ENCODE results near the gene STMND1. TPM values are rescaled to one million over a fixed set of nuclear protein-coding genes. Genes with fewer than 3 reads are reported as not detected.

The STMND1 gene
- total RNA-seq, 2 donors from 2014 or later: 0.18 TPM; not detected in 1

DNA sequence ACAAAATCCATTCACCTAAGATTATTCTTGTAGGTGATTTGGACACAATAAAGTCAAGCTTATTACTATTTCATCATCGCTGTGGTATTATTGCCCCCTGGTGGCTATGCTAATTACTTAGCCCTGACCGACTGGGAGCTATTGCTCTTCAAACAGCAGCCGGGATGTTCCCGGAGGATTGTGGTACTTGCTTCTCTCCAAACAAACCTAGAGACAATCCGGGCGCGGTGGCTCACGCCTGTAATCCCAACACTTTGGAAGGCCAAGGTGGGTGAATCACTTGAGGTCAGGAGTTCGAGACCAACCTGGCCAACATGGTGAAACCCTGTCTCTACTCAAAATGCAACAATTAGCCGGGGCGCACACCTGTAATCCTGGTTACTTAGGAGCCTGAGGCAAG lies 15.4 kb upstream of the STMND1 start:
- TF ChIP-seq CTCF (conservative IDR thresholded peaks at IDR 0.05): peak; percentile 72
- peak; percentile 60 for DNase-seq
- Histone ChIP-seq H3K27ac (ENCODE audit: low read depth, low read length) (no peak overlapping the region), H3K36me3 (ENCODE audit: control insufficient read depth, insufficient read depth, low read length) (no peaks in the 10 kb centered on the region), H3K27me3 (ENCODE audit: control insufficient read depth, insufficient read depth, low read length, poor library complexity, severe bottlenecking) (no peaks in the 10 kb centered on the region), H3K4me1 (ENCODE audit: control insufficient read depth, insufficient read depth, low read length) (no peaks in the 10 kb centered on the region), H3K4me3 (ENCODE audit: low read length) (no peak overlapping the region), H3K9ac (ENCODE audit: extremely low read depth, low read length, poor library complexity, severe bottlenecking) (no peak overlapping the region), H3K9me3 (ENCODE audit: control insufficient read depth, low read length) (no peaks in the 10 kb centered on the region)
- no peaks in the 10 kb centered on the region for H3K27me3 Mint-ChIP-seq (ENCODE audit: insufficient read depth)
- 74 to 75% methylated on average over 10 to 11 of the region's 11 CpGs for WGBS, 2 experiments (ENCODE audit: insufficient coverage in 1 of 2, insufficient read length in 1 of 2)
- no peak overlapping the region for H3K27ac Mint-ChIP-seq
- H3K36me3 Mint-ChIP-seq (ENCODE audit: low read depth): no peaks in the 10 kb centered on the region
- H3K4me3 Mint-ChIP-seq: no peak overlapping the region
- no peaks in the 10 kb centered on the region for H3K9me3 Mint-ChIP-seq
- no peaks in the 10 kb centered on the region for H3K4me1 Mint-ChIP-seq

DNA sequence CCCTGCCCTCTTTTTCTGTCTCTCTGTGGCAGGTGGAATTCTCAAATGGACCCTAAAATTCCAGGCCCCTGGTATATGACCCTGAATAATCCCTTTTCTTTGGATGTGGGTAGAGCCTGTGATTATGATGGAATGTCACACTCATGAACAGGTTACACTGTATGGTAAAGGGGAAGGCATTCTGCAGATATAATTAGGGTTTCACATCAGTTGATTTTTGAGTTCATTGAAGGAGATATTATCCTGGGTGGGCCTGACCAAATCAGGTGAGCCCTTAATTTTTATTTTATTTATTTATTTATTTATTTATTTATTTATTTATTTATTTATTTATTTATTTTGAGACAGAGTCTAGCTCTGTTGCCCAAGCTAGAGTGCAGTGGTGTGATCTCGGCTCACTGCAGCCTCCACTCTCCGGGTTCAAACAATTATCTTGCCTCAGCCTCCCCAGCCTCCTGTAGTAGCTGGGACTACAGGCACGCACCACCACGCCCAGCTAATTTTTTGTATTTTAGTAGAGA lies 13.7 kb upstream of the STMND1 start:
- no peak for DNase-seq
- H3K36me3 ChIP-seq (ENCODE audit: control insufficient read depth, insufficient read depth, low read length): no peaks in the 10 kb centered on the region
- Mint-ChIP-seq H3K9me3 (no peaks in the 10 kb centered on the region), H3K27ac (no peak overlapping the region), H3K4me1 (no peaks in the 10 kb centered on the region), H3K36me3 (ENCODE audit: low read depth) (no peaks in the 10 kb centered on the region), H3K27me3 (ENCODE audit: insufficient read depth) (no peaks in the 10 kb centered on the region), H3K4me3 (no peak overlapping the region)
- H3K9me3 ChIP-seq (ENCODE audit: control insufficient read depth, low read length): no peaks in the 10 kb centered on the region
- H3K4me3 ChIP-seq (ENCODE audit: low read length): no peak overlapping the region
- H3K27me3 ChIP-seq (ENCODE audit: control insufficient read depth, insufficient read depth, low read length, poor library complexity, severe bottlenecking): no peaks in the 10 kb centered on the region
- 91 to 100% methylated on average over 3 to 4 of the region's 4 CpGs for WGBS, 2 experiments (ENCODE audit: insufficient coverage in 1 of 2, insufficient read length in 1 of 2)
- no peak for TF ChIP-seq CTCF (conservative IDR thresholded peaks at IDR 0.05)
- H3K27ac ChIP-seq (ENCODE audit: low read depth, low read length): no peak overlapping the region
- H3K9ac ChIP-seq (ENCODE audit: extremely low read depth, low read length, poor library complexity, severe bottlenecking): no peak overlapping the region
- H3K4me1 ChIP-seq (ENCODE audit: control insufficient read depth, insufficient read depth, low read length): no peaks in the 10 kb centered on the region

DNA sequence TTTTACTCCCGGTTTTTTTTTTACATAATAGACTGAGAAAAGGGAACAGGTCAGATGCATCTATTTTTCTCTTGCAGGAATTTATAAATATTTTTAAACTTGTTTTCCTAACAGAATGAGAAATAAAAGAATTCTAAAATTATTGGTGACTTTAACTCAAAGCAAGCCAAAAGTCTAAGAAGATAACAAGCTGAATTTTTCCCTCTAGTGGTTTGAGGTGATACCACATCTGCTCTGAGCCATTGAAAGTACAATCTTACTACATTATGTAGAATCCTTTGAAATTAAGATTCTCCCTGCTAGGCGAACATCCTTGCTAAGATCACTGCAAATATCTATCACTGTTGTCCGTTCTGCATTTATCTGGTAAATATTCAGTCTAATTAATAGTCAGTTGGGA lies 10.7 kb upstream of the STMND1 start:
- H3K27me3 ChIP-seq (ENCODE audit: control insufficient read depth, insufficient read depth, low read length, poor library complexity, severe bottlenecking): no peaks in the 10 kb centered on the region
- no peak overlapping the region for H3K27ac Mint-ChIP-seq
- no peaks in the 10 kb centered on the region for H3K9me3 Mint-ChIP-seq
- TF ChIP-seq CTCF (conservative IDR thresholded peaks at IDR 0.05): peak; percentile 74
- peaks cover 5% of the 10 kb centered on the region for H3K4me1 Mint-ChIP-seq
- DNase-seq: no peak
- no peaks in the 10 kb centered on the region for H3K27me3 Mint-ChIP-seq (ENCODE audit: insufficient read depth)
- H3K9me3 ChIP-seq (ENCODE audit: control insufficient read depth, low read length): no peaks in the 10 kb centered on the region
- no peak overlapping the region for H3K27ac ChIP-seq (ENCODE audit: low read depth, low read length)
- 63% methylated on average over 2 of the region's 3 CpGs; no CpG with 5 or more reads in 1 of the 2 experiments for WGBS, 2 experiments (ENCODE audit: insufficient coverage in 1 of 2, insufficient read length in 1 of 2)
- H3K4me3 ChIP-seq (ENCODE audit: low read length): no peak overlapping the region
- H3K36me3 ChIP-seq (ENCODE audit: control insufficient read depth, insufficient read depth, low read length): no peaks in the 10 kb centered on the region
- H3K36me3 Mint-ChIP-seq (ENCODE audit: low read depth): no peaks in the 10 kb centered on the region
- H3K4me3 Mint-ChIP-seq: no peak overlapping the region
- H3K9ac ChIP-seq (ENCODE audit: extremely low read depth, low read length, poor library complexity, severe bottlenecking): no peak overlapping the region
- no peaks in the 10 kb centered on the region for H3K4me1 ChIP-seq (ENCODE audit: control insufficient read depth, insufficient read depth, low read length)
